Measurements from ENCODE around the gene SPNS2.

SPNS2 gene

GRCh38 chr17:4478318-4478830 lies 20.3 kb upstream of the SPNS2 start (continued):
- TF ChIP-seq CREB5 (CRISPR knock-in tag; IDR thresholded peaks at IDR 0.05; ENCODE audit: low read depth) (no peak), TSHZ2 (CRISPR knock-in tag; IDR thresholded peaks at IDR 0.05) (no peak), ESRRG (CRISPR knock-in tag; IDR thresholded peaks at IDR 0.05) (no peak)

- TF ChIP-seq CREB5 (CRISPR knock-in tag; IDR thresholded peaks at IDR 0.05; ENCODE audit: low read depth) (no peak), ZNF70 (CRISPR knock-in tag; IDR thresholded peaks at IDR 0.05) (no peak), SNAI2 (CRISPR knock-in tag; IDR thresholded peaks at IDR 0.05) (no peak), CSRNP3 (CRISPR knock-in tag; IDR thresholded peaks at IDR 0.05) (no peak), TOX (CRISPR knock-in tag; IDR thresholded peaks at IDR 0.05; ENCODE audit: borderline replicate concordance) (no peak), CSDC2 (CRISPR knock-in tag; IDR thresholded peaks at IDR 0.05) (no peak), ZFP3 (CRISPR knock-in tag; IDR thresholded peaks at IDR 0.05) (no peak), TSHZ2 (CRISPR knock-in tag; IDR thresholded peaks at IDR 0.05) (no peak), GLIS3 (CRISPR knock-in tag; IDR thresholded peaks at IDR 0.05) (no peak), ZNF8 (CRISPR knock-in tag; IDR thresholded peaks at IDR 0.05) (no peak), ZFP30 (CRISPR knock-in tag; IDR thresholded peaks at IDR 0.05) (no peak), POU6F1 (CRISPR knock-in tag; IDR thresholded peaks at IDR 0.05; ENCODE audit: borderline replicate concordance, low read depth) (no peak), ESRRG (CRISPR knock-in tag; IDR thresholded peaks at IDR 0.05) (no peak), OSR1 (CRISPR knock-in tag; IDR thresholded peaks at IDR 0.05) (no peak)
- ATAC-seq, result no peak
Measured at GRCh38 chr17:4479340-4479981, 19.2 kb upstream of the SPNS2 start.

- TF ChIP-seq PPARA (CRISPR knock-in tag; IDR thresholded peaks at IDR 0.05; ENCODE audit: borderline replicate concordance), result no peak
- no peak for ATAC-seq
Measured at GRCh38 chr17:4479982-4480751, 18.5 kb upstream of the SPNS2 start.
